Testis (tissue), 2 donors: ENCODE results near the gene GPR34.

Experiments
- POLR2A ChIP-seq: fragments of 450-650 bp; IDR thresholded peaks from one replicate; pipeline ENCODE4 v1.6.1; 2017; ENCODE audit warnings: antibody characterized with exemption, mild to moderate bottlenecking, moderate library complexity
- TF ChIP-seq, protein P1 (sequence below), 3 experiments: fragments of 450-650 bp in 2 of 3; fragments of 200-600 bp in 1 of 3; sonication (generic) in 1 of 3; IDR thresholded peaks; one replicate each; pipeline ENCODE4 v1.5.1; 2016 to 2019; ENCODE audit warnings: antibody characterized with exemption in 3 of 3, mild to moderate bottlenecking in 2 of 3, moderate library complexity in 1 of 3

- TF ChIP-seq, protein P1, sequence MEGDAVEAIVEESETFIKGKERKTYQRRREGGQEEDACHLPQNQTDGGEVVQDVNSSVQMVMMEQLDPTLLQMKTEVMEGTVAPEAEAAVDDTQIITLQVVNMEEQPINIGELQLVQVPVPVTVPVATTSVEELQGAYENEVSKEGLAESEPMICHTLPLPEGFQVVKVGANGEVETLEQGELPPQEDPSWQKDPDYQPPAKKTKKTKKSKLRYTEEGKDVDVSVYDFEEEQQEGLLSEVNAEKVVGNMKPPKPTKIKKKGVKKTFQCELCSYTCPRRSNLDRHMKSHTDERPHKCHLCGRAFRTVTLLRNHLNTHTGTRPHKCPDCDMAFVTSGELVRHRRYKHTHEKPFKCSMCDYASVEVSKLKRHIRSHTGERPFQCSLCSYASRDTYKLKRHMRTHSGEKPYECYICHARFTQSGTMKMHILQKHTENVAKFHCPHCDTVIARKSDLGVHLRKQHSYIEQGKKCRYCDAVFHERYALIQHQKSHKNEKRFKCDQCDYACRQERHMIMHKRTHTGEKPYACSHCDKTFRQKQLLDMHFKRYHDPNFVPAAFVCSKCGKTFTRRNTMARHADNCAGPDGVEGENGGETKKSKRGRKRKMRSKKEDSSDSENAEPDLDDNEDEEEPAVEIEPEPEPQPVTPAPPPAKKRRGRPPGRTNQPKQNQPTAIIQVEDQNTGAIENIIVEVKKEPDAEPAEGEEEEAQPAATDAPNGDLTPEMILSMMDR (IDR thresholded peaks at IDR 0.05) = no peak
- no peak for TF ChIP-seq POLR2A
Measured at GRCh38 chrX:41655631-41656030, 33.1 kb upstream of the GPR34 start.
